ENCODE results near the gene BRD3.

Gene BRD3

GRCh38 chr9:133999851-134000265 is 68.0 kb downstream of the BRD3 start:
- peak; percentile 9 for TF ChIP-seq CTCF (IDR thresholded peaks at IDR 0.05; ENCODE audit: low read depth, low read length, missing control alignments)
- no peak overlapping the region for H3K4me3 ChIP-seq (ENCODE audit: low read depth, low read length)
- in situ Hi-C loops (cut with HindIII; ENCODE audit: low sequenced_read_pairs) = loop anchor here (5.0 kb wide), 1 partner anchor 218 kb away; no protein-coding TSS in a partner anchor
- DNase-seq (ENCODE audit: low read depth) = no peak

- in situ Hi-C loops (cut with HindIII; ENCODE audit: low sequenced_read_pairs) = loop anchor here (5.0 kb wide), 1 partner anchor 217 kb away; no protein-coding TSS in a partner anchor
- DNase-seq (ENCODE audit: low read depth) = no peak
These were observed 68.8 kb downstream of the BRD3 start for GRCh38 chr9:133998915-133999595.

GRCh38 chr9:133997584-133997983 is 70.2 kb downstream of the BRD3 start:
- no peak for DNase-seq (ENCODE audit: low read depth)
- no peak for TF ChIP-seq CTCF (IDR thresholded peaks at IDR 0.05; ENCODE audit: low read depth, low read length, missing control alignments)
- no peak overlapping the region for H3K4me3 ChIP-seq (ENCODE audit: low read depth, low read length)
- in situ Hi-C loops (cut with HindIII; ENCODE audit: low sequenced_read_pairs) = loop anchor here (5.0 kb wide), 1 partner anchor 215 kb away; no protein-coding TSS in a partner anchor

More at GRCh38 chr9:133998915-133999595, 68.8 kb downstream of the BRD3 start:
- no peak overlapping the region for H3K4me3 ChIP-seq (ENCODE audit: low read depth, low read length)
- TF ChIP-seq CTCF (IDR thresholded peaks at IDR 0.05; ENCODE audit: low read depth, low read length, missing control alignments) = no peak

GRCh38 chr9:133996531-133997520 is 71.0 kb downstream of the BRD3 start:
- in situ Hi-C loops (cut with HindIII; ENCODE audit: low sequenced_read_pairs) = loop anchor here (5.0 kb wide), 1 partner anchor 215 kb away; no protein-coding TSS in a partner anchor
- TF ChIP-seq CTCF (IDR thresholded peaks at IDR 0.05; ENCODE audit: low read depth, low read length, missing control alignments) = no peak
- DNase-seq (ENCODE audit: low read depth) = no peak
- no peak overlapping the region for H3K4me3 ChIP-seq (ENCODE audit: low read depth, low read length)

- no peak overlapping the region for H3K4me3 ChIP-seq (ENCODE audit: low read depth, low read length)
- no peak for TF ChIP-seq CTCF (IDR thresholded peaks at IDR 0.05; ENCODE audit: low read depth, low read length, missing control alignments)
- in situ Hi-C loops (cut with HindIII; ENCODE audit: low sequenced_read_pairs) = loop anchor here (5.0 kb wide), 1 partner anchor 213 kb away; no protein-coding TSS in a partner anchor
- DNase-seq (ENCODE audit: low read depth) = no peak
These were observed 72.6 kb downstream of the BRD3 start for GRCh38 chr9:133995012-133995896.

Measured in astrocyte of the cerebellum (primary cell).